Measurements from ENCODE around the gene DUSP15. TPM values are rescaled to one million over a fixed set of nuclear protein-coding genes. Genes with fewer than 3 reads are reported as not detected.
"Not testable (repeated sequence)": the region's sequence is repeated elsewhere in the genome, so short reads cannot be mapped to it uniquely, and the experiment has no call there.

DUSP15 gene, protein sequence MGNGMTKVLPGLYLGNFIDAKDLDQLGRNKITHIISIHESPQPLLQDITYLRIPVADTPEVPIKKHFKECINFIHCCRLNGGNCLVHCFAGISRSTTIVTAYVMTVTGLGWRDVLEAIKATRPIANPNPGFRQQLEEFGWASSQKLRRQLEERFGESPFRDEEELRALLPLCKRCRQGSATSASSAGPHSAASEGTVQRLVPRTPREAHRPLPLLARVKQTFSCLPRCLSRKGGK
- total RNA-seq: not detected

DNA sequence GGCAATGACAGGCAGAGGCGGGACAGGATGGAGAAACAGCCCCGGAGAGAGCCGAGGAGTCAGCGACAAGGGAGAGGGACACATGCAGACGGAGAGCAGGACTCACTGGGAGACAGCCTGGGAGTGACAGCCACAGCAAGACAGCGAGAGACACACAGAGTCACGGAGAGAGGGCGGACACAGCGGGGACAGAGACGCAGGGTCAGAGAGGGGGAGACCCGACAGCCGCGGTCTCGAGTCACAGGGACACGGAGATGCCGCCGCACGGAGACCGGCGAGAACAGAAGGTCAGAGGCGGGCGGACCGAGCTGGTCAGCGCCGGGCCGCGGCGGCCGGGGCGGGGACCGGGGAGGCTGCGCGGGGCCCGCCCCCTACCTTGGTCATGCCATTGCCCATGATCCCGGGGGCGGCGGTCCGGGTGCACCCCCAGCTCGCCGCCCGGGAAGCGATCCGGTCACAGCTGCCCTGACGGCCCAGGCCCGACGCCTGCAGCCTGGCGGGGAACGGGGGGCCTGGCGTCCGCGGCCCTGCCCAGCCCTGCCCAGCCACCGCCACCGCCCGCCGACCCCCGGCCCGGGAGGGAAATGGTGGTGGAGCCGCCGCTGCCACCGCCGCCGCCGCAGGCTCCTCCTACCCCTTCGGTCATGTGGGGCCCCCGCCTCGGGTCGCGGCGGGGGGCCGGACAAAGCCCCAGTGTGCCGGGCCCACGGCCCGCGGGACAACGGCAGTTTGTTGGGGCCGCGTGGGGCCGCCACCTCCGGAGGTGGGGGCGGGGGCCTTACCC, at the start of gene DUSP15, which contains the start of gene TTLL9:
TSS of gene DUSP15 (minus strand) at position 586 of the 784 bp plus-strand sequence. CDS start at position 396, 190 bp downstream.
TSS of gene TTLL9 (plus strand) at position 693 of the 784 bp plus-strand sequence. CDS start 493 bp downstream, outside the sequence.
- peak within 1 kb of the TSS; percentile 19 for H3K4me3 ChIP-seq (ENCODE audit: low read length)
- H3K9me3 ChIP-seq (ENCODE audit: low read depth, low read length): no peaks in the 10 kb centered on the region
- H3K27me3 ChIP-seq (ENCODE audit: insufficient read depth, low read length): peaks cover 31% of the 10 kb centered on the region
- H3K4me1 ChIP-seq (ENCODE audit: insufficient read depth, low read length): peaks cover 15% of the 10 kb centered on the region

DNA sequence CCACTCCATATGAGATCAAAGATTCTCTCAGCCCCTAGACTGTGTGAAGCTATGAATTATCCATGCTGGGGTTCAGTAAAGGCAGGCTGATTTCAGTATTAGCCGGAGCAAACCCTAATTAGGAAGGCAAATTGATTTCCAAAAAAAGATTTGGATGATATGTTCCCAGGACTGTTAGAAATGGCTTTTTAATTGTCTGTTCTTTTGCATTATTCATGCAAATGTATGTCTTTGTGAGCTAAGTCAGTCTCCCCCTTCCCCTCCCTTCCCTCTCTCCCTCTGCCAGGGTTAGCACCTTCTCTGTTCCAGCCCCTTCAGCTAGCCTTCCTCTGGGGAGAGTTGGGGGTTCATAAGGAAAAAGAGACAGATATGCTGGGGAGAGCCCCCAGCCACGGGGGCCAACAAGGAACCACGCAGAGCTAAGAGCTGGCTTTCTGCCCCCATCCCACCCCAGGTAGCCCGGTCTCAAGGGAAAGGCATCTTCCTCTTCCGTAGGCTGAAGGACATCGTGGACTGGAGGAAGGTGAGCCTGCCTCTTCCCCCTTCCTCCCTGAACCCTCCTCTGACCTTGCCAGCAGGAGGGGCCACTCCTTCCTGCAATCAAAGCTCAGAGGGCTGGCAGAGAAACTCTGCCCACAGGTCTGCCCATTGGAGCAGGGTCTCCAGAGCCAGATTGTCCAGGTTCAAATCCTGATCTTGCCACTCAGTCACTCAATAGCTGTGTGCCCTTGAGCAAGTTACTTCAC, 49.3 kb upstream of the DUSP15 start:
- no peak overlapping the region for H3K4me3 ChIP-seq (ENCODE audit: low read length)
- H3K9me3 ChIP-seq (ENCODE audit: low read depth, low read length): no peaks in the 10 kb centered on the region
- peaks cover 6% of the 10 kb centered on the region for H3K4me1 ChIP-seq (ENCODE audit: insufficient read depth, low read length)
- no peaks in the 10 kb centered on the region for H3K27me3 ChIP-seq (ENCODE audit: insufficient read depth, low read length)

DNA sequence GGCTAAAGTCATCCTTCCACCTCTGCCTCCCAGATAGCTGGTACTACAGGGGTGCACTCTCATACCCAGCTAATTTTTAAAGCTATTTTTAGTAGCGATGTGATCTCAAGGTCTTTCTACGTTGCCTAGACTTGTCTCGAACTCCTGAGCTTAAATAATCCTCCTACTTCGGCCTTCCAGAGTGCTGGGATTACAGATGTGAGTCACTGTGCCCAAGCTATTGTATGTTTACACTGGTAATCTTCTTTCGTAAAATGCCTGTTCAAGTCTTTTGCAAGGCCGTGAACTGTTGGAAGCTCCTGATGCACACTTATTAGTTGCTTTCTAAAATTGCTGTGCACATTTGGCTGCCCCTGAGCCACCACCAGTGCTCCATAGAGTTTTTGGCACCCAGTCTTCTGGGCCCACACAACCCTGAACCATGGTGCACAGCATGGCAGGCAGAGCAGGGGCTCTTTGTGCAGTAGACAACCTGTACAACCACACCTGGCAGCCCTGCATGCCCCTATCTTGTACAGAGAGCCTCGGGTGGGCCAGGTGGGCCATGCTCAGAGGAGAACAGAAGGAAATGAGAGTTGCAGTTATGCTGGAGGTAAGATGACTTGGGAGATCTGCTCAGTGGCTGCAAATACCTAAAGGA, 48.3 kb upstream of the DUSP15 start:
- Histone ChIP-seq H3K4me3 (ENCODE audit: low read length) (no peak overlapping the region), H3K4me1 (ENCODE audit: insufficient read depth, low read length) (peaks cover 6% of the 10 kb centered on the region), H3K9me3 (ENCODE audit: low read depth, low read length) (no peaks in the 10 kb centered on the region), H3K27me3 (ENCODE audit: insufficient read depth, low read length) (no peaks in the 10 kb centered on the region)

DNA sequence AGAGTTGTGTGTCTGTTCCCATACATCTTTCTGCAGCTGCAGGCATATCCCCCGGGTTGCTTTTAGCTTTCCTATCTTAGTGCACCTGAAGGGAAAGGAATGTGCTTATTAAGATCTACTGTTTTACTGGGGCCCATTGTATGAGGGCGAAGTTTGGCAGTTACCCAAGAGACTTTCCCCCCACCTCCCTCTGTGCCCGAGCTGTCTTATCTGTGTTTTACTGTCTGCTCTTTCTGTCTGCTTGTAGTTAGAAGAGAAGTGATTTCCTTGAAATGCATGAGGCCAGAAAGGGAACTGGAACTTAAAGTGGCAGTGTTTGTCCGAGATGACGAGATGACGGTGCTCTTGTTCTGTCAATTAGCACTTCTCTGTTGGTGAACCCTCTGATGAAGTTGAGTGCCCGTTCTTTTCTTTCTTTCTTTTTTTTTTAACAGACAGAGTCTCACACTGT, 47.7 kb upstream of the DUSP15 start:
- H3K4me1 ChIP-seq (ENCODE audit: insufficient read depth, low read length); H3K4me3 ChIP-seq (ENCODE audit: low read length); H3K27me3 ChIP-seq (ENCODE audit: insufficient read depth, low read length); H3K9me3 ChIP-seq (ENCODE audit: low read depth, low read length): not testable (repeated sequence)

DNA sequence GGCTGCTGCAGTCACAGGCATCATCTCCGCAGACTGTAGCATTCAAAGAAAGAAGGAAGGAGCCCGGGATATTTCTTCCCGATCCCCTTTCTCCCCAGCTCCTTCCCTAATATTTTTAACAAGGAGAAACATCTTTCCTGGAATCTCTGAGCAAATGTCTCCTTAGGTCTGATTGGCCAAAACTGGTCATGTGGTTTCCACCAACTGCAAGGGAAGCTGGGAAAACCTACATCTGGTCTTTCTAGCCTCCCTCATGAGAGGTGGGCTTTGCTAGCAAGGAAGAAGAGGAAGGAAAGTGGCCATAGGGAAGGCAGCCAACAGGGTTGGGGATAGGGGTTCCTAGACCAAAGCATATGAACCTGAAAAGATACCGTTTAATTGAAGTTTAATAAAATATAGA, 46.4 kb upstream of the DUSP15 start:
- H3K4me3 ChIP-seq (ENCODE audit: low read length): no peak overlapping the region
- peaks cover 6% of the 10 kb centered on the region for H3K4me1 ChIP-seq (ENCODE audit: insufficient read depth, low read length)
- no peaks in the 10 kb centered on the region for H3K27me3 ChIP-seq (ENCODE audit: insufficient read depth, low read length)
- H3K9me3 ChIP-seq (ENCODE audit: low read depth, low read length): no peaks in the 10 kb centered on the region

DNA sequence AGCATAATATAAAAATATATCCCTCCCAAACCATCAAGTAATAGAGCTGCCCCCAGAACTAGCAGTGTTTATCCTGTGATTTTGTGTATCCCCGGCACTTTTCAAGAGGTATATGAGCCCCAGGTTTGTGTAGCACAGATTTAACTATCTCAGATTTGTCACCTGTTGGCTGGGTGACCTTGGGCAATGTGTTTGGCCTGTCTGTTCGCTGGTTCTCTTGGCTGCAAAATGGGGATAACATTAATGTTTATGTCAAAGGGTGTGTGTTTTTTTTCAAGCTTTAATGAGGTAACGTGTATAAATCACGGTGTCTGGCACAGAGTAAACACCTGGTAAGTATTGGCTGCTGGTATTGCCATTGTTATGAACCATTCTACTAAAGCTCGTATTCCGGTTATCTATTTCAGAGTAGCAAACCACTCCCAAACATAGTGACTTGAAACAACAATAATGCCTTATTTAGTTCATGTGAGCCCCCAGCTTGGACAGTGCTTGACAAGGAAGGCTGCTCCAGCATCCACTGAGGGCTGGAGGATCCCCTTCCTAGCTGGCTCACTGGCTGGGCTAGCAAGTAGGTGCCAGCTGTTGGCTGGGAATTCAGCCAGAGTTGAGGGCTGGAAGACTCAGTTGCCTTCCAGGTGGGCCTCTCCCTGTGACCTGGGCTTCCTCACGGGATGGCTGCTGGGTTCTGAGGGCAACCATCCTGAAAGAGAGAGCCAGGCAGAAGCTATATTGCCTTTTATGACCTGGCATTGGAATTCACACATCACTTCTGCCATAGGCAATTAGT, 45.4 kb upstream of the DUSP15 start:
- Histone ChIP-seq H3K4me1 (ENCODE audit: insufficient read depth, low read length) (peaks cover 6% of the 10 kb centered on the region), H3K9me3 (ENCODE audit: low read depth, low read length) (no peaks in the 10 kb centered on the region), H3K27me3 (ENCODE audit: insufficient read depth, low read length) (no peaks in the 10 kb centered on the region), H3K4me3 (ENCODE audit: low read length) (no peak overlapping the region)

DNA sequence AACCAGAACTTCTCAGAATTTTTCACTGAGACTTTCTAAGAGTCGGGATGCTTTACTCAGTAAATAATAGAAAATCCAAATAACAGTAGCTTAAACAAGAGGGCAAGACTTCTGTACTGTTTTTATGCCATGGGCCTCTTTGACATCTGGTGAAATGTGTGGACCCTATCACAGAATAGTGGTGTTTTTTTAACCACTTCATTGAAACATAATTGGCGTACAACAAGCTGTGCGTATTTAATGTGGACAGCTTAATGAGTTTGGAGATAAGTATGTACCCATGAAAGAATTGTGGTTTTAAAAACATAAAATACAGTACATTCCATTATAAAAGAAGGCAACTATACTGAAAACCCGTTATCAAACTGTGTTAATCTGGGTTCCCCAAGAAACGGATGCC, 43.8 kb upstream of the DUSP15 start:
- H3K4me1 ChIP-seq (ENCODE audit: insufficient read depth, low read length): peaks cover 6% of the 10 kb centered on the region
- H3K9me3 ChIP-seq (ENCODE audit: low read depth, low read length): no peaks in the 10 kb centered on the region
- no peak overlapping the region for H3K4me3 ChIP-seq (ENCODE audit: low read length)
- H3K27me3 ChIP-seq (ENCODE audit: insufficient read depth, low read length): no peaks in the 10 kb centered on the region

DNA sequence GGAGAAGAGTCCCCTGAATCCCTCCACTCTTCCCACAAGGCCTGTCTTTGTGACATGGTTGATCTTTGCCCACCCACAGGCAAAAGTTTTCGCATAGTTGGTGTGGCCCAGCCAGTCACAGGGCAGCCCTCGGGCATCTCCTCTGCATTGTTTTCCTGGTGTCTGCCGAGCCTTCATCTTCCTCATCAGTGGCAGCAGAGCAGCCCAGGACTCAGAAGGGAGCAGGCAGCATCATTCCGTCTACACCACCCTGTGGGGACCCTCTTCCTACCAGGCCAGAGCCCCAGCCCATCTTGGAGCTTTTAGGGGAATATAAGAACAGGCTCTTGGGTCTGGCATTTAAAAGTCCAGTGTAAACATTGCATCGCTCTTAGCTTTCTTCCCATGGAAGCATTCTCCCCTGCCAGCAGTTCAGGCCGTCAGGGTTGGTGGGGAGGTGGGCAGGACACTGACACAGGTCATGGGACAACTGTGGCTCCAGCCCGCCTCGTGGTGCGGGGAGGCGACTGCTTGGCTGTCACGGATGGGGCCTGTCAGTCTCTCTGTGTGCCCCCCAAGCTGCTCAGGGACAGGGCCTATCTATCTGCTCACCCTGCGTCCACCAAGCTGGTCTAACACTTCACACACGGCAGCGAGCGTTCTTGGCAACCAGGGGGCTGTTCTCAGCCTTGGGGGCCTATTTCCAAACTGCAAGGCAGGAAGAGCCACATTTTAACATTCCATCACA, 43.3 kb upstream of the DUSP15 start:
- H3K27me3 ChIP-seq (ENCODE audit: insufficient read depth, low read length): no peaks in the 10 kb centered on the region
- H3K9me3 ChIP-seq (ENCODE audit: low read depth, low read length): no peaks in the 10 kb centered on the region
- H3K4me1 ChIP-seq (ENCODE audit: insufficient read depth, low read length): peaks cover 5% of the 10 kb centered on the region
- H3K4me3 ChIP-seq (ENCODE audit: low read length): no peak overlapping the region

DNA sequence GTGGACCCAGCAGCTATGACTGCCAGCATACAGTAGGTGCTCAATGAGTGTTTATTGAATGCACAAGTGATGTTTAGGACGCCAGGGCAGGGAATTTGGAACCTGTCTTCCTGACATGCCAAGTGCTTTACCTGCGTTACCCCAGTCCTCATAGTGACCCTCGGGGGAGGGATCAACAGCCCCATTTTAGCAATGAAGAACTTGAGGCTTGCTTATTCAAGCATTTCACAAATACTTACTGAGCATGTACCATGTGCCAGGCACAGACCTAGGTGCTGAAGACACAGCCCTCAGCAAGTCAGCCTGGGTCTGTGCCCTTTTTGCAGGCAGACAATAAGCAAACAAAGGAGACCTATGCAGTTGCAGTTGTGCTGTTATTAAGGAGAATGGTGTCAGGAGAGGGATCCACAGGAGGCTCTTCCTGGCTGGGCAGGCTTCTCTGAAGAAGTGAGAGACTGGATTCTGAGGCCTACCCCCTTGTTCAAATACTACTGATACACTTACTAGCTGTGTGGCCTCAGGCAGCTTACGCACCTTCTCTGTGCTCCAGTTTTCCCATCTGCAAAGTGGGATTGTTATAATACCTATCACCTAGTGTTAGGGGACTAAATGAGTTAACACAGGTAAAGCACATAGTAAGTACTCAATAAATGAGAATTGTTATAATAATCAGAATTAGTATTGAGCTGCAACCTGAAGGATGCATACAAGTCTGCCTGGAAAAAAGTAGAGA, 39.9 kb upstream of the DUSP15 start:
- Histone ChIP-seq H3K27me3 (ENCODE audit: insufficient read depth, low read length) (no peaks in the 10 kb centered on the region), H3K9me3 (ENCODE audit: low read depth, low read length) (no peaks in the 10 kb centered on the region), H3K4me1 (ENCODE audit: insufficient read depth, low read length) (no peaks in the 10 kb centered on the region)

DNA sequence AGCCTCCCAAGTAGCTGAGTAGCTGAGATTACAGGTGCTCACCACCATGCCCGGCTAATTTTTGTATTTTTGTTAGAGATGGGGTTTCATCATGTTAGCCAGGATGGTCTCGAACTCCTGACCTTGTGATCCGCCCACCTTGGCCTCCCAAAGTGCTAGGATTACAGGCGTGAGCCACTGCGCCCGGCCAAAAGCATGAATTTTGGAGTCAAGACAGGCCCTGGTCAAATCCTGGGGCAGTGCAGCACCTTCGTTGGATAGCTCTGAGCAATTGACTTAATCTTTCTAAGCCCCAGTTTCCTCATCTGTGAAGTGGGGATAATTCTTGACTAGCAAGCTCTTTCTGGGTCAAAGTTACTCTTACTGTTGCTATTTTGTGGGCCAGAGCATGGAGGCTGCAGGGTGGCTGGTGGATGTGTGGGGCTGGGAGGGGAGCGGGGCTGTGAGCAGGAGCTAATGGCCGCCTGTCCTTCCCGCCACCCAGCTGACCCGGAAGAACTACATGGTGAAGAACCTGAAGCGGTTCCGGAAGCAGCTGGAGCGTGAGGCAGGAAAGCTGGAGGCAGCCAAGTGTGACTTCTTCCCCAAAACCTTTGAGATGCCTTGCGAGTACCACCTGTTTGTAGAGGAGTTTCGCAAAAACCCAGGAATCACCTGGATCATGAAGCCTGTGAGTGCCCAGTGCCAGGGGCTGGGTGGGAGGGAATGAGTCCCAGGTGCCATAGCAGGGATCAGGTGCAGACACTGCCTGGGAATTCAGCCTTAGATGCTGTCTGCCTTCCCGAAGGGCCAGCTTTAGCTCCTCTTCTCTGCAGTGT, 39.1 kb upstream of the DUSP15 start:
- no peaks in the 10 kb centered on the region for H3K27me3 ChIP-seq (ENCODE audit: insufficient read depth, low read length)
- H3K4me3 ChIP-seq (ENCODE audit: low read length): no peak overlapping the region
- H3K9me3 ChIP-seq (ENCODE audit: low read depth, low read length): no peaks in the 10 kb centered on the region
- no peaks in the 10 kb centered on the region for H3K4me1 ChIP-seq (ENCODE audit: insufficient read depth, low read length)

More for the DNA sequence above, 39.9 kb upstream of the DUSP15 start:
- H3K4me3 ChIP-seq (ENCODE audit: low read length): no peak overlapping the region

DNA sequence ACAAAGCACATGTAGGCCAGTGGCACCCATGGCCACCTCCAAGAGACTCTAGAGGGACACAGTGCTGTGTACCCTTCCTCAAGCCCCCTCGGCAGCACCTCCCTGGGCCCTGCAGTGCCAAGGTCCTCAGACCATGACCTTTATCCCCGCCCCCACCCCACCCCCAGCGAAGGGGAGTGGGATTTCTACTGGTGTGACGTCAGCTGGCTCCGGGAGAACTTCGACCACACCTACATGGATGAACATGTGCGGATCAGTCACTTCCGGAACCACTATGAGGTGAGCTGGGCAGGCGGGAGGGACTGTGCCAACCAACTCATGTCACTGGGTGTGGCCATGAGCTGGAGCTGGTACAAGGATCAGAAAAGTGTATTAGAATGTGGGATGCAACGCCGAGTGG, 38.1 kb upstream of the DUSP15 start:
- no peaks in the 10 kb centered on the region for H3K9me3 ChIP-seq (ENCODE audit: low read depth, low read length)
- H3K4me3 ChIP-seq (ENCODE audit: low read length): no peak overlapping the region
- no peaks in the 10 kb centered on the region for H3K27me3 ChIP-seq (ENCODE audit: insufficient read depth, low read length)
- no peaks in the 10 kb centered on the region for H3K4me1 ChIP-seq (ENCODE audit: insufficient read depth, low read length)

DNA sequence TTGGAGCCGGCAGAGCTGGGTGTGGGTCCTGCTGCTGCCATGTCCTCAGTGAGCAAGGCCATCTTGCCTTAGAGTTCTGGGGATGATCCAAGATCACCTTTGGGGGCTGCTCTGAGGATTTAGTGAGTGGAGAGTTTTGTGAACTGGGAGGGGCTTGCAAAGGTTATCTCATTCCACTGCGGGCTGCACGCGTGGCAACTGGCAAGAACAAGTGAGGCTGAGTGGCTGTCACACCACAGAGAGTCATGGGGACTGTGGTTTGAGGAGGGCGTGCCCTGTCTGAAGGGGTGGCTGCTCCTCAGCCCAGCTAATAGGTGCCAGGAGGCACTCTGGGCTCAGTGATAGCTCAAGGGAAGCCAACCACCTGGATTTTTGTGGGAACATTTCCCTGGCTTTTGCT, 37.7 kb upstream of the DUSP15 start:
- Histone ChIP-seq H3K4me1 (ENCODE audit: insufficient read depth, low read length) (no peaks in the 10 kb centered on the region), H3K9me3 (ENCODE audit: low read depth, low read length) (no peaks in the 10 kb centered on the region), H3K27me3 (ENCODE audit: insufficient read depth, low read length) (no peaks in the 10 kb centered on the region), H3K4me3 (ENCODE audit: low read length) (no peak overlapping the region)
